Hepatocyte (in vitro differentiated cells): ENCODE measurements around the gene COMT. TPM values are rescaled to one million over a fixed set of nuclear protein-coding genes. Genes with fewer than 3 reads are reported as not detected.

Experiments
- DNase-seq: peaks from one replicate; pipeline ENCODE4 v3.0.0-alpha.2; 2016; ENCODE audit warnings: low spot score
- H2AFZ ChIP-seq: fragments of 200-600 bp; sonication (generic); 2 replicates; pipeline ENCODE4 v1.6.0; 2016; ENCODE audit warnings: antibody characterized with exemption, mild to moderate bottlenecking
- H3K27ac ChIP-seq: fragments of 200-600 bp; sonication (generic); 2 replicates; pipeline ENCODE4 v1.5.1; 2016; ENCODE audit warnings: mild to moderate bottlenecking
- H3K27me3 ChIP-seq: fragments of 200-600 bp; sonication (generic); 2 replicates; pipeline ENCODE4 v1.6.1; 2016
- H3K36me3 ChIP-seq: fragments of 200-600 bp; sonication (generic); replicated peaks from 2 replicates; pipeline ENCODE4 v1.5.1; 2016; ENCODE audit warnings: low read depth; ENCODE audit not compliant: insufficient read depth
- H3K4me1 ChIP-seq: fragments of 200-600 bp; sonication (generic); 2 replicates; pipeline ENCODE4 v1.5.1; 2016; ENCODE audit warnings: mild to moderate bottlenecking, moderate library complexity; ENCODE audit not compliant: insufficient read depth
- H3K4me2 ChIP-seq: fragments of 200-600 bp; sonication (generic); 2 replicates; pipeline ENCODE4 v1.6.0; 2016
- H3K4me3 ChIP-seq: fragments of 200-600 bp; sonication (generic); 2 replicates; pipeline ENCODE4 v1.5.1; 2016; ENCODE audit warnings: mild to moderate bottlenecking
- H3K79me2 ChIP-seq: fragments of 200-600 bp; sonication (generic); 2 replicates; pipeline ENCODE4 v1.6.0; 2017; ENCODE audit warnings: mild to moderate bottlenecking
- H3K9me2 ChIP-seq: fragments of 200-600 bp; sonication (generic); replicated peaks from 2 replicates; pipeline ENCODE4 v1.6.0; 2017; ENCODE audit warnings: mild to moderate bottlenecking; ENCODE audit not compliant: insufficient read depth
- H3K9me3 ChIP-seq: fragments of 200-600 bp; sonication (generic); 2 replicates; pipeline ENCODE4 v1.5.1; 2016; ENCODE audit warnings: low read depth, mild to moderate bottlenecking
- H4K20me1 ChIP-seq: fragments of 200-600 bp; sonication (generic); 2 replicates; pipeline ENCODE4 v1.6.0; 2016; ENCODE audit warnings: mild to moderate bottlenecking; ENCODE audit not compliant: insufficient read depth, poor library complexity, severe bottlenecking
- EZH2 ChIP-seq: fragments of 200-600 bp; sonication (generic); IDR thresholded peaks from 2 replicates; pipeline ENCODE4 v1.6.1; 2016; ENCODE audit warnings: antibody characterized with exemption, mild to moderate bottlenecking, borderline replicate concordance
- EZH2phosphoT487 ChIP-seq: fragments of 200-600 bp; sonication (generic); IDR thresholded peaks from one replicate; pipeline ENCODE4 v1.6.1; 2018; ENCODE audit warnings: antibody characterized with exemption, mild to moderate bottlenecking, low read depth, moderate library complexity; ENCODE audit not compliant: unreplicated experiment, severe bottlenecking
- WGBS: methylation state at CpG from one replicate; pipeline ENCODE4 v1.1.6; 2016; ENCODE audit warnings: low lambda C conversion rate; ENCODE audit errors: missing lambda C conversion rate; 5-methylcytosine and 5-hydroxymethylcytosine counted together
- polyA plus RNA-seq: library from polyadenylated mRNA; unstranded; fragments of >200 nt; fragmentation: Nextera tagmentation; extraction: Ambion mirVana; gene quantifications from 2 replicates; pipeline ENCODE4 v1.2.1, GENCODE V29; 2016
- total RNA-seq: library from RNA; depleted of rRNA; stranded (reverse); fragments of >200 nt; gene quantifications from 2 replicates; pipeline ENCODE4 v1.2.3, GENCODE V29; 2014
- TF ChIP-seq, protein P1 (sequence below): fragments of 200-600 bp; sonication (generic); IDR thresholded peaks from 2 replicates; pipeline ENCODE4 v1.5.1; 2016; ENCODE audit warnings: antibody characterized with exemption, mild to moderate bottlenecking; ENCODE audit not compliant: poor library complexity

Gene COMT
- total and polyA plus RNA-seq, 2 experiments from 2014 or later, result 74.5 to 153 TPM

DNA sequence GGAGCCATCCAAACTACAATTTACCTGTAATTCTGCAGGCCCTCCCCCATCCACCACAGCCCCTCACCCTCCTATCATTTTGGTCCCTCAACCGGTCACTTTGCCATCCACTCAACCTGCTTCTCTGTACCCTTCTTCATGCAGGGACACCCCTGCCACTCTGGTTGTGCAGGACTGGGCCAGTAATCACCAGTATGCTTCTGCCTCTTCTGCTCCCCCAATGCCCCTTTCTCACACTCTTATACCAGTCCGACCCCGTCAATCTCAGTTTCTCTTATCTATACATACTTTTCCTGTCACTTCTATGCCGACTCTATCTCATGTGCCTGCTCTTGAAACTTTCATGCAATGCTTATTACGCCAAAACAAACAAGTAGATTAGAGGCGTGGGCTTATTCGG is 5.1 kb upstream of the COMT start:
- 95% methylated on average over 7 of the region's 7 CpGs for WGBS
- Histone ChIP-seq H3K4me1 (no peaks in the 10 kb centered on the region), H3K27ac (no peak overlapping the region)

DNA sequence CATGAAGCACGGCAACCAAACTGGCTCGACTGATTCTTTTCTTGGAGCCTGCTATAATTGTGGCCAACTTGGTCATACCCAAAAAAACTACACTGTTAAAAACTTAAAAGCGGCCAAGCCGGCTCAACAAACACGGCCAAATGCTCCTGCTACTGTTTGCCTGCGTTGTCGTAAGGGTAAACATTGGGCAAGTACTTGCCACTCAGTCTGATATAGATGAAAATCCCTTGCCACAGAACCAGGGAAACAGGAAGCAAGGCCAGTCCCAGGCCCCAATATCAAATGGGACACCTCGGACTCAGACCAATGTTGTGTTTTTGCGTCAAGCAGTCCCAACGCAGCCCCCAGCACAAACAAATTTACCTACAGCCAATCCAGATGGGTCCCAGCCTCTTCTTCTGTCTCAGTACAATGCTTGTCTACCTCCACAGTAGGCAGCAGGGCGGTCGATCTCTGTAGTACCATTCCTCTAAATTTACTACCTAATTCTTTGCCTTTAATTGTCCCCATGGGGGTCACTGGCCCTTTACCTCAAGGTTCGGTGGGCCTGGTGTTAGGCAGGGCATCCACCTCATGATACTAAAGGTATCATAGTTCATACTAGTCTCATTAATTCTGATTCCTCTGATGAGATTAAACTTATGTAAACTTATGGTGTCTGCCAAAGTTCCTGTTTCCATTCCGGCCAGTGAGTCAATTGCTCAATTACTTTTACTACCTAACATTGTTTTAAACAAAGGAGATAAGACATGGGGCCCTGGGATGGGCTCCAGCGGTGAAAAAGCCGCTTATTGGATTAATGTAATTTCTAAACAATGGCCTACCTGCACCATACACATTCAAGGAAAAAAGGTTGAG is 3.7 kb upstream of the COMT start:
- H2AFZ ChIP-seq, result no peak overlapping the region
- no peaks in the 10 kb centered on the region for H3K9me3 ChIP-seq
- H3K4me2 ChIP-seq, result no peak overlapping the region
- no peak overlapping the region for H3K27ac ChIP-seq
- no peak overlapping the region for H3K4me3 ChIP-seq
- 78% methylated on average over 16 of the region's 16 CpGs for WGBS
- no peaks in the 10 kb centered on the region for H3K79me2 ChIP-seq
- TF ChIP-seq, protein P1, sequence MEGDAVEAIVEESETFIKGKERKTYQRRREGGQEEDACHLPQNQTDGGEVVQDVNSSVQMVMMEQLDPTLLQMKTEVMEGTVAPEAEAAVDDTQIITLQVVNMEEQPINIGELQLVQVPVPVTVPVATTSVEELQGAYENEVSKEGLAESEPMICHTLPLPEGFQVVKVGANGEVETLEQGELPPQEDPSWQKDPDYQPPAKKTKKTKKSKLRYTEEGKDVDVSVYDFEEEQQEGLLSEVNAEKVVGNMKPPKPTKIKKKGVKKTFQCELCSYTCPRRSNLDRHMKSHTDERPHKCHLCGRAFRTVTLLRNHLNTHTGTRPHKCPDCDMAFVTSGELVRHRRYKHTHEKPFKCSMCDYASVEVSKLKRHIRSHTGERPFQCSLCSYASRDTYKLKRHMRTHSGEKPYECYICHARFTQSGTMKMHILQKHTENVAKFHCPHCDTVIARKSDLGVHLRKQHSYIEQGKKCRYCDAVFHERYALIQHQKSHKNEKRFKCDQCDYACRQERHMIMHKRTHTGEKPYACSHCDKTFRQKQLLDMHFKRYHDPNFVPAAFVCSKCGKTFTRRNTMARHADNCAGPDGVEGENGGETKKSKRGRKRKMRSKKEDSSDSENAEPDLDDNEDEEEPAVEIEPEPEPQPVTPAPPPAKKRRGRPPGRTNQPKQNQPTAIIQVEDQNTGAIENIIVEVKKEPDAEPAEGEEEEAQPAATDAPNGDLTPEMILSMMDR, result no peak
- TF ChIP-seq EZH2 (no peak), EZH2phosphoT487 (no peak)
- H3K4me1 ChIP-seq, result peaks cover 6% of the 10 kb centered on the region
- no peak for DNase-seq
- H3K9me2 ChIP-seq, result no peaks in the 10 kb centered on the region
- H3K27me3 ChIP-seq, result no peaks in the 10 kb centered on the region
- H3K36me3 ChIP-seq, result no peaks in the 10 kb centered on the region
- H4K20me1 ChIP-seq, result no peaks in the 10 kb centered on the region

More for the DNA sequence above, 5.1 kb upstream of the COMT start:
- H2AFZ ChIP-seq, result no peak overlapping the region
- H3K36me3 ChIP-seq, result no peaks in the 10 kb centered on the region
- no peaks in the 10 kb centered on the region for H3K27me3 ChIP-seq
- no peaks in the 10 kb centered on the region for H4K20me1 ChIP-seq
- DNase-seq, result no peak
- no peak overlapping the region for H3K4me2 ChIP-seq
- TF ChIP-seq, protein P1, result no peak
- no peak for TF ChIP-seq EZH2phosphoT487
- TF ChIP-seq EZH2, result no peak
- no peaks in the 10 kb centered on the region for H3K9me3 ChIP-seq
- no peaks in the 10 kb centered on the region for H3K9me2 ChIP-seq
- H3K79me2 ChIP-seq, result no peaks in the 10 kb centered on the region
- H3K4me3 ChIP-seq, result no peak overlapping the region

GRCh38 chr22:19940536-19941364 is 822 bp upstream of the COMT start:
- Histone ChIP-seq H3K79me2 (no peaks in the 10 kb centered on the region), H3K9me3 (no peaks in the 10 kb centered on the region), H3K36me3 (no peaks in the 10 kb centered on the region), H2AFZ (no peak overlapping the region), H4K20me1 (no peaks in the 10 kb centered on the region), H3K27ac (no peak overlapping the region), H3K4me2 (no peak overlapping the region), H3K27me3 (no peaks in the 10 kb centered on the region), H3K9me2 (no peaks in the 10 kb centered on the region), H3K4me3 (no peak overlapping the region), H3K4me1 (peaks cover 15% of the 10 kb centered on the region)
- 92% methylated on average over 21 of the region's 21 CpGs for WGBS
- TF ChIP-seq EZH2 (no peak), EZH2phosphoT487 (no peak)
- TF ChIP-seq, protein P1, result no peak
- no peak for DNase-seq
